Stomach (tissue), 9 donors: ENCODE results near the gene UBQLN3. TPM values are rescaled to one million over a fixed set of nuclear protein-coding genes. Genes with fewer than 3 reads are reported as not detected.

Experiments used
- DNase-seq, 2 donors: peaks; one replicate each; pipeline versions ENCODE4 v3.0.0 to v3.0.0-alpha.2; 2013 to 2019
- H3K27ac ChIP-seq, 5 donors: fragments of 200-600 bp in 4 of 5; sonication (generic) in 4 of 5; one replicate each; pipeline ENCODE4 v1.5.1; 2013 to 2019; ENCODE audit warnings: mild to moderate bottlenecking in 1 of 5, moderate library complexity in 1 of 5
- H3K27me3 ChIP-seq, 3 donors: fragments of 200-600 bp; sonication (generic); one replicate each; pipeline ENCODE4 v1.5.1; 2017 to 2019; ENCODE audit warnings: mixed run types in 1 of 3
- H3K36me3 ChIP-seq, 4 donors: fragments of 200-600 bp; sonication (generic); 1 replicate in 3 of 4; 2 replicates in 1 of 4; pipeline ENCODE4 v1.5.1; 2016 to 2019
- H3K4me1 ChIP-seq, 4 donors: fragments of 200-600 bp; sonication (generic); one replicate each; pipeline ENCODE4 v1.5.1; 2016 to 2019
- H3K4me3 ChIP-seq, 4 donors: fragments of 200-600 bp; sonication (generic) in 3 of 4; one replicate each; pipeline ENCODE4 v1.5.1; 2016 to 2019; ENCODE audit warnings: mild to moderate bottlenecking in 1 of 4
- H3K9me3 ChIP-seq, 4 donors: fragments of 200-600 bp; sonication (generic); one replicate each; pipeline ENCODE4 v1.5.1; 2016 to 2019
- CTCF ChIP-seq, 7 experiments: fragments of 450-650 bp in 4 of 7; fragments of 200-600 bp in 3 of 7; sonication (generic) in 3 of 7; IDR thresholded peaks; one replicate each; pipeline ENCODE4 v1.5.1; 2016 to 2019; ENCODE audit warnings: antibody characterized with exemption in 7 of 7, control low read depth in 2 of 7, mild to moderate bottlenecking in 1 of 7
- EP300 ChIP-seq: sonication (generic); formaldehyde crosslinking; IDR thresholded peaks from one replicate; pipeline ENCODE4 v1.6.1; 2017; ENCODE audit warnings: antibody characterized with exemption
- POLR2A ChIP-seq, 4 donors: fragments of 450-650 bp; IDR thresholded peaks; one replicate each; pipeline ENCODE4 v1.6.1; 2016; ENCODE audit warnings: antibody characterized with exemption in 4 of 4, control low read depth in 2 of 4, mild to moderate bottlenecking in 1 of 4, moderate library complexity in 1 of 4
- POLR2AphosphoS5 ChIP-seq, 3 donors: sonication (generic); formaldehyde crosslinking; IDR thresholded peaks; one replicate each; pipeline ENCODE4 v1.6.1; 2016; ENCODE audit warnings: antibody characterized with exemption in 3 of 3
- WGBS, 5 donors: extraction: QIAGEN DNeasy Blood & Tissue Kit in 3 of 5; methylation state at CpG; one replicate each; pipeline versions ENCODE4 v1.1.5 to v1.1.7; 2013 to 2018; 5-methylcytosine and 5-hydroxymethylcytosine counted together
- intact Hi-C: fragments of 100-400 bp; cut with DNase I; formaldehyde crosslinking; loops from one replicate; pipeline ENCODE4 v1.15.1; 2023; ENCODE audit warnings: low total_unique reads
- polyA plus RNA-seq, 3 donors: library from polyadenylated mRNA; stranded (reverse); fragments of 200-250 nt; gene quantifications; one replicate each; pipeline ENCODE4 v1.2.3, GENCODE V29; 2013
- total RNA-seq, 5 donors: library from RNA; depleted of rRNA; stranded (reverse); fragments of >200 nt; gene quantifications; one replicate each; pipeline versions ENCODE4 v1.1.0 to v1.2.3, GENCODE V29; 2014 to 2016
- donor health status: healthy with polysubstance abuse.
- donor health status: Bipolar disorder and iron deficiency.
- donor health status: healthy.

UBQLN3 gene
- total and polyA plus RNA-seq, 8 donors = 1.1 TPM; not detected in 7

- intact Hi-C loops = loop anchor here (5.0 kb wide), 1 partner anchor 321 kb away; the partner anchor contains the start of gene OR52N2
- Histone ChIP-seq H3K9me3 (no peaks in the 10 kb centered on the region), H3K36me3 (no peaks in the 10 kb centered on the region), H3K4me1 (no peaks in the 10 kb centered on the region), H3K27ac (no peak overlapping the region), H3K4me3 (no peak overlapping the region), H3K27me3 (no peaks in the 10 kb centered on the region)
- no peak for DNase-seq
- 40 to 66% (median 60%) methylated on average over 3 of the region's 3 CpGs for WGBS, 5 donors
- TF ChIP-seq POLR2A (IDR thresholded peaks at IDR 0.05) (no peak), CTCF (IDR thresholded peaks at IDR 0.05) (no peak), EP300 (no peak), POLR2AphosphoS5 (IDR thresholded peaks at IDR 0.05) (no peak)
Measured at GRCh38 chr11:5486421-5486820, 23.3 kb downstream of the UBQLN3 start.

DNA sequence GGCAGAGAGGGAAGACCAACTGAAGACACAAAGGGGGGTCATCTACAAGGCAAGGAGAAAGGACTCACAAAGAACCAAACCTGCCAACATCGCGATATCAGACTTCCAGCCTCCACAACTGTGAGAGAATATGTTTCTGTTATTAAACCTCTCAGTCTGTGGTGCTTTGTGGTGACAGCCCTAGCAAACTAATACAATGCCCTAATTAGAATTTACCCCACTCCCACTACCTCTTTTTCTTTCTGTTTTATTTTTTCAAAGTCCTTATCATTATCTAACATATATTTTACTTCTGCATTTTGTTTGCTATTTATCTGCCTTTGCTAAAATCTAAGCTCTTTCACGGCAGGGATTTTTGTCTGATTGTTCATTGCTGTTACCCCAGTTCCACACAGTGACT is 23.8 kb downstream of the UBQLN3 start:
- 80 to 91% (median 84%) methylated on average over 3 of the region's 3 CpGs for WGBS, 5 donors
- Histone ChIP-seq H3K9me3 (no peaks in the 10 kb centered on the region), H3K4me1 (no peaks in the 10 kb centered on the region), H3K4me3 (no peak overlapping the region), H3K27me3 (no peaks in the 10 kb centered on the region), H3K36me3 (no peaks in the 10 kb centered on the region), H3K27ac (no peak overlapping the region)
- no peak for DNase-seq
- no peak for TF ChIP-seq POLR2A (IDR thresholded peaks at IDR 0.05)
- intact Hi-C loops = loop anchor here (5.0 kb wide), 1 partner anchor 321 kb away; the partner anchor contains the start of gene OR52N2

DNA sequence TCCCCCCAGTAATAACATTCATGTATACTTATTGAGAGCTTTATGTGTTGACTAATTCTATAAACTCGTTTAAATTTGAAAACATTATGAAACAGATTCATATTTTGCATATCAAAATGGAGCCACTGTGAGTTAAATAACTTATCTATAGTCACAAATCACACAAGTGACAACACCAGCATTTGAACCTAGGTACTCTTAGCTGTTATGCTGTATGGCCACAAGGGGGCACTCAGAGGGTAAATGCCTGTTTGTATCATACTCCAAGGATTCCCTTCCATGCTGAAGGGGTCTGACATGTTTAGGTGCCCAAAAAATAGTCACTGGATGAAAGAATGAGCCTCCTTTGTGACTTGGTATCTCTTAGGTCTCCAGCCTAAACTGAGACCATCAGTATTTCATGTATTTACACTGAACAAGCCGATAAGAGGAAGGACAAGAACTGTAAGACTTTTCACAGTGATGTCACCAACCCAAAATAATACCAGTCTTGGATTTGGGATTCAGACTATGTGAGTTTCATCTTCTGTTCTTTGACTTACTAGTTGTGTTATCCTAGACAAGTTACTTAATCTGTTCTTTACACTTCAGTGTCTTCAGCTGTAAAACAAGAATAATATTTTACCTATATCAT is 33.5 kb downstream of the UBQLN3 start:
- TF ChIP-seq POLR2AphosphoS5 (IDR thresholded peaks at IDR 0.05) (no peak), CTCF (IDR thresholded peaks at IDR 0.05) (peak in 5 of 7 experiments; percentile 47 to 68 (median 56))
- intact Hi-C loops = no loop called here
- Histone ChIP-seq H3K27ac (no peak overlapping the region), H3K4me3 (no peak overlapping the region), H3K9me3 (no peaks in the 10 kb centered on the region), H3K27me3 (no peaks in the 10 kb centered on the region), H3K36me3 (no peaks in the 10 kb centered on the region), H3K4me1 (no peaks in the 10 kb centered on the region)
- 38 to 42% (median 41%) methylated on average over 2 of the region's 2 CpGs for WGBS, 5 donors
- peak; percentile 36 to 61 for DNase-seq

GRCh38 chr11:5473921-5474320 is 35.8 kb downstream of the UBQLN3 start:
- Histone ChIP-seq H3K4me3 (no peak overlapping the region), H3K27ac (no peak overlapping the region), H3K27me3 (no peaks in the 10 kb centered on the region), H3K36me3 (no peaks in the 10 kb centered on the region), H3K9me3 (no peaks in the 10 kb centered on the region), H3K4me1 (no peaks in the 10 kb centered on the region)
- no peak for TF ChIP-seq POLR2A (IDR thresholded peaks at IDR 0.05)
- TF ChIP-seq POLR2AphosphoS5 (IDR thresholded peaks at IDR 0.05) = no peak
- no peak for TF ChIP-seq EP300
- no peak for TF ChIP-seq CTCF (IDR thresholded peaks at IDR 0.05)
- DNase-seq = no peak
- intact Hi-C loops = loop anchor here (5.0 kb wide), 1 partner anchor 333 kb away; the partner anchor contains the start of gene OR52N2

DNA sequence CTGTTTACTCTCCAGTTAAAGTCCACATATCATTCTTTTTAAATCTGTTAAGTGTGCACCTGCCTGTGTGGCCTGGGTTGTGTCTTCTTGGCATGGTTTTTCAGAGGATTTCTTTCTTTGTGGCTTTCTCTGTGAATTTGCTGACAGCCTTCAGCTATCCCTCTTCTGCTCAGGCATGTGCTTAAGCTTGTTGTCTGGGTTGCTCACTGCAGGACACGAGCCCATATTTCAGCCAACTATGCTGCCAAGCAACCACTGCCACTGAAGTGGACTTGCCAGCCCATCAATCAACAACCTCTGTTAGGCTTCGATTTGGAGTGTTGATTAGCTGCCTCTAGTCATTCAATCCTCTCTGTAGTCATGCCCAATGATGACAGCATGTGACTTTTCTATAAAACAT is 42.2 kb downstream of the UBQLN3 start:
- Histone ChIP-seq H3K27me3 (no peaks in the 10 kb centered on the region), H3K4me1 (no peaks in the 10 kb centered on the region), H3K4me3 (no peak overlapping the region), H3K27ac (no peak overlapping the region), H3K9me3 (no peaks in the 10 kb centered on the region), H3K36me3 (no peaks in the 10 kb centered on the region)
- no peak for DNase-seq
- 21 to 34% (median 27%) methylated on average over 2 of the region's 2 CpGs for WGBS, 5 donors
- intact Hi-C loops = no loop called here
- TF ChIP-seq POLR2A (IDR thresholded peaks at IDR 0.05) (no peak), CTCF (IDR thresholded peaks at IDR 0.05) (no peak), EP300 (no peak), POLR2AphosphoS5 (IDR thresholded peaks at IDR 0.05) (no peak)
